ENCODE measurements around the gene NDUFA3.

Gene NDUFA3

GRCh38 chr19:54107876-54108490 lies 5.3 kb downstream of the NDUFA3 start:
- DNase-seq (ENCODE audit: low read depth in 2 of 2), result no peak

GRCh38 chr19:54108496-54108895 lies 5.8 kb downstream of the NDUFA3 start:
- no peak for DNase-seq (ENCODE audit: low read depth in 2 of 2)

- DNase-seq (ENCODE audit: low read depth in 2 of 2), result no peak
Measured at GRCh38 chr19:54109651-54110050, 7.0 kb downstream of the NDUFA3 start.

GRCh38 chr19:54114340-54115108 lies 11.9 kb downstream of the NDUFA3 start:
- DNase-seq (ENCODE audit: low read depth in 2 of 2), result no peak

GRCh38 chr19:54115109-54116063 lies 12.7 kb downstream of the NDUFA3 start, which contains the start of the genes PRPF31 and TFPT:
Gene PRPF31, plus strand, starts transcription at chr19:54115754. Its CDS starts 2,525 bp downstream, at chr19:54118279.
Gene TFPT, minus strand, starts transcription at chr19:54115657. Its CDS starts 388 bp downstream, at chr19:54115269.
- peak; percentile 93 to 94 for DNase-seq (ENCODE audit: low read depth in 2 of 2)

- DNase-seq (ENCODE audit: low read depth in 2 of 2), result no peak
Measured at GRCh38 chr19:54121259-54121658, 18.6 kb downstream of the NDUFA3 start.

GRCh38 chr19:54123682-54124081 lies 21.0 kb downstream of the NDUFA3 start:
- DNase-seq (ENCODE audit: low read depth in 2 of 2), result no peak

GRCh38 chr19:54124393-54124792 lies 21.7 kb downstream of the NDUFA3 start:
- DNase-seq (ENCODE audit: low read depth in 2 of 2), result no peak

GRCh38 chr19:54125713-54126112 lies 23.1 kb downstream of the NDUFA3 start:
- no peak for DNase-seq (ENCODE audit: low read depth in 2 of 2)

- no peak for DNase-seq (ENCODE audit: low read depth in 2 of 2)
Measured at GRCh38 chr19:54127688-54128440, 25.2 kb downstream of the NDUFA3 start.

GRCh38 chr19:54128441-54128725 lies 25.7 kb downstream of the NDUFA3 start:
- DNase-seq (ENCODE audit: low read depth in 2 of 2), result no peak

- no peak for DNase-seq (ENCODE audit: low read depth in 2 of 2)
Measured at GRCh38 chr19:54128796-54129616, 26.4 kb downstream of the NDUFA3 start.

- no peak for DNase-seq (ENCODE audit: low read depth in 2 of 2)
Measured at GRCh38 chr19:54129617-54129996, 27.0 kb downstream of the NDUFA3 start.

GRCh38 chr19:54133312-54133956 lies 30.8 kb downstream of the NDUFA3 start:
- DNase-seq (ENCODE audit: low read depth in 2 of 2), result no peak

- DNase-seq (ENCODE audit: low read depth in 2 of 2), result no peak
Measured at GRCh38 chr19:54133957-54134590, 31.4 kb downstream of the NDUFA3 start.

GRCh38 chr19:54136086-54136863 lies 33.6 kb downstream of the NDUFA3 start:
- DNase-seq (ENCODE audit: low read depth in 2 of 2), result no peak

GRCh38 chr19:54136864-54137698 lies 34.4 kb downstream of the NDUFA3 start:
- peak; percentile 99 to 100 for DNase-seq (ENCODE audit: low read depth in 2 of 2)

All from stimulated activated CD4-positive, alpha-beta T cell treated with anti-CD3 and anti-CD28 coated beads, Interleukin-15, amount 100 ng/mL, for 48 hours (primary cell).